GM12878 (cell line): ENCODE measurements around the gene SCARB1. TPM values are rescaled to one million over a fixed set of nuclear protein-coding genes. Genes with fewer than 3 reads are reported as not detected.

Source experiments
- ATAC-seq: fragments of 200-7000 bp; cut with Tn5 transposase; 3 replicates; pipeline ENCODE4 v1.9.1; 2020; ENCODE audit warnings: mild to moderate bottlenecking, moderate library complexity
- BruUV-seq: library from RNA; stranded (reverse); fragments of 400-500 nt; replicated peaks from 2 replicates; lab custom pipeline; 2021; lab: Mats Ljungman, UMichigan
- CTCF ChIA-PET: fragments of 300-600 bp; sonication (Branson Sonifier 250); formaldehyde crosslinking; extraction: SDS; loops from one replicate; lab custom pipeline; 2021; ENCODE audit warnings: inconsistent platforms; lab: Yijun Ruan, JAX
- POLR2A ChIA-PET: fragments of 350-600 bp; formaldehyde crosslinking; extraction: SDS; loops from one replicate; lab custom pipeline; 2021; ENCODE audit warnings: inconsistent platforms; lab: Charles Lee
- RAD21 ChIA-PET: fragments of 300-600 bp; sonication (Branson Sonifier 250); formaldehyde crosslinking; loops from one replicate; lab custom pipeline; 2023; ENCODE audit warnings: antibody characterized with exemption; ENCODE audit not compliant: unreplicated experiment; lab: Charles Lee
- SMC1A ChIA-PET: fragments of 300-600 bp; sonication (Branson Sonifier 250); formaldehyde crosslinking; loops from one replicate; lab custom pipeline; 2023; ENCODE audit not compliant: unreplicated experiment, uncharacterized antibody; lab: Charles Lee
- DNase-seq: peaks from one replicate; pipeline ENCODE4 v3.0.0-alpha.2; 2011; ENCODE audit warnings: low read depth, low spot score
- FAIRE-seq: peaks from 3 replicates; lab custom pipeline; 2011; peaks lifted over from hg19 to GRCh38; lab: Jason Lieb, UNC
- H2AFZ ChIP-seq: 2 replicates; pipeline ENCODE4 v1.6.0; 2011; ENCODE audit warnings: low read depth, low read length, control low read depth; ENCODE audit not compliant: control insufficient read depth
- H3K27ac ChIP-seq: 2 replicates; pipeline ENCODE4 v1.5.1; 2011; ENCODE audit warnings: control low read depth; ENCODE audit not compliant: control insufficient read depth, insufficient read depth
- H3K27me3 ChIP-seq, 2 experiments: replicated peaks in 1 of 2; 2 replicates each; pipeline versions ENCODE4 v1.6.0 to v1.6.1; 2011; ENCODE audit warnings: low read length in 1 of 2; ENCODE audit not compliant: control insufficient read depth in 2 of 2, insufficient read depth in 2 of 2
- H3K36me3 ChIP-seq, 2 experiments: 2 replicates each; pipeline ENCODE4 v1.5.1; 2011; ENCODE audit warnings: low read length in 1 of 2; ENCODE audit not compliant: control insufficient read depth in 2 of 2, insufficient read depth in 2 of 2
- H3K4me1 ChIP-seq: 2 replicates; pipeline ENCODE4 v1.6.1; 2011; ENCODE audit warnings: mild to moderate bottlenecking, low read length, moderate library complexity, mixed read lengths; ENCODE audit not compliant: control insufficient read depth, insufficient read depth
- H3K4me2 ChIP-seq: 2 replicates; pipeline ENCODE4 v1.6.0; 2011; ENCODE audit warnings: control low read depth; ENCODE audit not compliant: control insufficient read depth, insufficient read depth
- H3K4me3 ChIP-seq: fragments of 200-600 bp; sonication (generic); 2 replicates; pipeline ENCODE4 v1.5.1; 2016
- H3K79me2 ChIP-seq: 2 replicates; pipeline ENCODE4 v1.6.0; 2011; ENCODE audit warnings: low read length; ENCODE audit not compliant: control insufficient read depth, insufficient read depth
- H3K9ac ChIP-seq: 2 replicates; pipeline ENCODE4 v1.8.0; 2011; ENCODE audit warnings: low read length, control low read depth, mixed read lengths; ENCODE audit not compliant: control insufficient read depth, insufficient read depth
- H3K9me3 ChIP-seq: replicated peaks from 3 replicates; pipeline ENCODE4 v1.5.1; 2011; ENCODE audit warnings: mild to moderate bottlenecking, low read length; ENCODE audit not compliant: control insufficient read depth, insufficient read depth
- H4K20me1 ChIP-seq: 2 replicates; pipeline ENCODE4 v1.6.0; 2011; ENCODE audit not compliant: control insufficient read depth, insufficient read depth
- CHD4 ChIP-seq: fragments of 200-600 bp; sonication (generic); IDR thresholded peaks from 2 replicates; pipeline ENCODE4 v1.6.1; 2016; ENCODE audit warnings: mild to moderate bottlenecking
- FOS ChIP-seq: IDR thresholded peaks from 3 replicates; pipeline ENCODE4 v1.6.1; 2011; ENCODE audit warnings: borderline replicate concordance; ENCODE audit not compliant: insufficient read length; ENCODE audit errors: extremely low read depth
- NBN ChIP-seq: fragments of 450-650 bp; IDR thresholded peaks from 2 replicates; pipeline ENCODE4 v1.6.1; 2016
- NR2C2 ChIP-seq: IDR thresholded peaks from 2 replicates; pipeline ENCODE4 v1.6.1; 2011; ENCODE audit warnings: borderline replicate concordance, low read depth; ENCODE audit not compliant: control insufficient read depth, insufficient read length
- RBBP5 ChIP-seq: fragments of 200-600 bp; sonication (generic); conservative IDR thresholded peaks from 2 replicates; pipeline ENCODE4 v1.6.1; 2016
- ZNF207 ChIP-seq: fragments of 450-650 bp; IDR thresholded peaks from 2 replicates; pipeline ENCODE4 v1.6.1; 2014; ENCODE audit warnings: antibody characterized with exemption, mild to moderate bottlenecking, borderline replicate concordance
- WGBS: methylation state at CpG from one replicate; pipeline ENCODE4 v1.1.6; 2016; ENCODE audit warnings: low lambda C conversion rate; ENCODE audit not compliant: insufficient replicate concordance, insufficient coverage; ENCODE audit errors: missing lambda C conversion rate; 5-methylcytosine and 5-hydroxymethylcytosine counted together
- in situ Hi-C: fragments of 300-500 bp; cut with MboI; formaldehyde crosslinking; loops from 9 replicates; pipeline ENCODE4 v1.14.3; 2018; ENCODE audit warnings: mixed read lengths
- intact Hi-C: fragments of 100-400 bp; cut with micrococcal nuclease; formaldehyde crosslinking; loops from one replicate; pipeline ENCODE4 v1.14.2; 2022; ENCODE audit not compliant: unreplicated experiment
- polyA plus RNA-seq, 11 experiments: library from polyadenylated mRNA; depleted of rRNA in 4 of 11; unstranded in 6 of 11; stranded (reverse) in 5 of 11; fragments of >200 nt; fragmentation: Nextera tagmentation in 4 of 11; fragmentation: Illumina TruSeq in 1 of 11; extraction: Ambion mirVana in 4 of 11; extraction: Trizol in 1 of 11; gene quantifications; 1 replicate in 1 of 11; 2 replicates in 10 of 11; pipeline versions ENCODE4 v1.2.1 to v1.2.3, GENCODE V29; 2011 to 2016; ENCODE audit warnings: inconsistent platforms in 2 of 11, missing spikeins in 2 of 11, low read depth in 1 of 11
- total RNA-seq, 4 experiments: library from RNA; depleted of rRNA in 3 of 4; stranded (reverse); fragments of >200 nt in 3 of 4; fragmentation: Illumina TruSeq in 1 of 4; extraction: Trizol in 1 of 4; gene quantifications; 2 replicates each; pipeline versions ENCODE4 v1.2.1 to v1.2.3, GENCODE V29; 2013 to 2021
- TF ChIP-seq, protein P1 (sequence below): fragments of 450-650 bp; IDR thresholded peaks from 2 replicates; pipeline ENCODE4 v1.6.1; 2016; ENCODE audit warnings: mild to moderate bottlenecking
- TF ChIP-seq, protein P2 (sequence below): fragments of 450-650 bp; IDR thresholded peaks from 2 replicates; pipeline ENCODE4 v1.6.1; 2017; ENCODE audit warnings: mild to moderate bottlenecking, moderate library complexity

The SCARB1 gene
- total and polyA plus RNA-seq, 10 of the 15 experiments (the other 5 are each of a cell fraction or from before 2014, with no cell fraction given) = 0.34 to 104 (median 63.1) TPM

GRCh38 chr12:124796303-124796960 is 67.2 kb downstream of the SCARB1 start:
- no peak for TF ChIP-seq NBN
- no peak overlapping the region for H3K4me3 ChIP-seq
- FAIRE-seq = no peak
- no peak overlapping the region for H2AFZ ChIP-seq
- ChIA-PET POLR2A (interaction anchor here (0.6 to 1.0 kb wide), 5 partner anchors 10 to 110 kb away, joined by 3 to 7 read pairs (median 5); no protein-coding TSS in a partner anchor), CTCF (interaction anchor here (1.7 kb wide), 1 partner anchor 110 kb away, joined by 7 read pairs; no protein-coding TSS in a partner anchor), RAD21 (interaction anchor here (1.3 to 2.0 kb wide), 4 partner anchors 31 to 110 kb away, joined by 3 to 14 read pairs (median 8); no protein-coding TSS in a partner anchor), SMC1A (interaction anchor here (0.5 to 1.8 kb wide), 10 partner anchors 9 to 141 kb away, joined by 3 to 14 read pairs (median 4); no protein-coding TSS in a partner anchor)
- WGBS = 75% methylated on average over 14 of the region's 14 CpGs
- H3K36me3 ChIP-seq = peaks cover 17 to 26% of the 10 kb centered on the region in 2 experiments
- intact Hi-C loops (no loop called here), in situ Hi-C loops (no loop called here)
- H3K27ac ChIP-seq = peak overlapping the region; percentile 89
- no peaks in the 10 kb centered on the region for H3K27me3 ChIP-seq
- H3K4me2 ChIP-seq = no peak overlapping the region
- H3K9me3 ChIP-seq = no peaks in the 10 kb centered on the region
- no peak for DNase-seq
- peaks cover 25% of the 10 kb centered on the region for H3K4me1 ChIP-seq
- H3K9ac ChIP-seq = no peak overlapping the region
- no peak for ATAC-seq
- no TSS peak for BruUV-seq
- H4K20me1 ChIP-seq = no peaks in the 10 kb centered on the region
- no peaks in the 10 kb centered on the region for H3K79me2 ChIP-seq

- POLR2A ChIA-PET = interaction anchor here (0.6 to 1.1 kb wide), 5 partner anchors 11 to 143 kb away, joined by 3 to 7 read pairs (median 4); no protein-coding TSS in a partner anchor
- peaks cover 20 to 22% of the 10 kb centered on the region in 2 experiments for H3K36me3 ChIP-seq
- CTCF ChIA-PET = interaction anchor here (0.9 to 1.7 kb wide), 3 partner anchors 15 to 124 kb away, joined by 3 to 7 read pairs (median 4); no protein-coding TSS in a partner anchor
- no peak overlapping the region for H2AFZ ChIP-seq
- ATAC-seq (peak; percentile 98), FAIRE-seq (no peak), DNase-seq (no peak)
- RAD21 ChIA-PET = interaction anchor here (0.8 to 2.0 kb wide), 7 partner anchors 32 to 200 kb away, joined by 3 to 14 read pairs (median 5); no protein-coding TSS in a partner anchor
- in situ Hi-C loops = no loop called here
- peaks cover 25% of the 10 kb centered on the region for H3K4me1 ChIP-seq
- H3K27me3 ChIP-seq = no peaks in the 10 kb centered on the region
- WGBS = 3% methylated on average over 6 of the region's 6 CpGs
- H3K79me2 ChIP-seq = no peaks in the 10 kb centered on the region
- H3K9ac ChIP-seq = peak overlapping the region; percentile 53
- no peak overlapping the region for H3K4me3 ChIP-seq
- H4K20me1 ChIP-seq = no peaks in the 10 kb centered on the region
- peak overlapping the region; percentile 84 for H3K4me2 ChIP-seq
- H3K9me3 ChIP-seq = no peaks in the 10 kb centered on the region
- H3K27ac ChIP-seq = peak overlapping the region; percentile 89
- intact Hi-C loops = loop anchor here (1.0 kb wide), 1 partner anchor 21 kb away; no protein-coding TSS in a partner anchor
- no TSS peak for BruUV-seq
- SMC1A ChIA-PET = interaction anchor here (0.7 to 1.8 kb wide), 9 partner anchors 8 to 142 kb away, joined by 3 to 14 read pairs (median 4); no protein-coding TSS in a partner anchor
- TF ChIP-seq ZNF207 (no peak), RBBP5 (no peak), CHD4 (no peak), FOS (no peak), NR2C2 (no peak)
- TF ChIP-seq, protein P1, sequence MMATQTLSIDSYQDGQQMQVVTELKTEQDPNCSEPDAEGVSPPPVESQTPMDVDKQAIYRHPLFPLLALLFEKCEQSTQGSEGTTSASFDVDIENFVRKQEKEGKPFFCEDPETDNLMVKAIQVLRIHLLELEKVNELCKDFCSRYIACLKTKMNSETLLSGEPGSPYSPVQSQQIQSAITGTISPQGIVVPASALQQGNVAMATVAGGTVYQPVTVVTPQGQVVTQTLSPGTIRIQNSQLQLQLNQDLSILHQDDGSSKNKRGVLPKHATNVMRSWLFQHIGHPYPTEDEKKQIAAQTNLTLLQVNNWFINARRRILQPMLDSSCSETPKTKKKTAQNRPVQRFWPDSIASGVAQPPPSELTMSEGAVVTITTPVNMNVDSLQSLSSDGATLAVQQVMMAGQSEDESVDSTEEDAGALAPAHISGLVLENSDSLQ = no peak
- TF ChIP-seq, protein P2, sequence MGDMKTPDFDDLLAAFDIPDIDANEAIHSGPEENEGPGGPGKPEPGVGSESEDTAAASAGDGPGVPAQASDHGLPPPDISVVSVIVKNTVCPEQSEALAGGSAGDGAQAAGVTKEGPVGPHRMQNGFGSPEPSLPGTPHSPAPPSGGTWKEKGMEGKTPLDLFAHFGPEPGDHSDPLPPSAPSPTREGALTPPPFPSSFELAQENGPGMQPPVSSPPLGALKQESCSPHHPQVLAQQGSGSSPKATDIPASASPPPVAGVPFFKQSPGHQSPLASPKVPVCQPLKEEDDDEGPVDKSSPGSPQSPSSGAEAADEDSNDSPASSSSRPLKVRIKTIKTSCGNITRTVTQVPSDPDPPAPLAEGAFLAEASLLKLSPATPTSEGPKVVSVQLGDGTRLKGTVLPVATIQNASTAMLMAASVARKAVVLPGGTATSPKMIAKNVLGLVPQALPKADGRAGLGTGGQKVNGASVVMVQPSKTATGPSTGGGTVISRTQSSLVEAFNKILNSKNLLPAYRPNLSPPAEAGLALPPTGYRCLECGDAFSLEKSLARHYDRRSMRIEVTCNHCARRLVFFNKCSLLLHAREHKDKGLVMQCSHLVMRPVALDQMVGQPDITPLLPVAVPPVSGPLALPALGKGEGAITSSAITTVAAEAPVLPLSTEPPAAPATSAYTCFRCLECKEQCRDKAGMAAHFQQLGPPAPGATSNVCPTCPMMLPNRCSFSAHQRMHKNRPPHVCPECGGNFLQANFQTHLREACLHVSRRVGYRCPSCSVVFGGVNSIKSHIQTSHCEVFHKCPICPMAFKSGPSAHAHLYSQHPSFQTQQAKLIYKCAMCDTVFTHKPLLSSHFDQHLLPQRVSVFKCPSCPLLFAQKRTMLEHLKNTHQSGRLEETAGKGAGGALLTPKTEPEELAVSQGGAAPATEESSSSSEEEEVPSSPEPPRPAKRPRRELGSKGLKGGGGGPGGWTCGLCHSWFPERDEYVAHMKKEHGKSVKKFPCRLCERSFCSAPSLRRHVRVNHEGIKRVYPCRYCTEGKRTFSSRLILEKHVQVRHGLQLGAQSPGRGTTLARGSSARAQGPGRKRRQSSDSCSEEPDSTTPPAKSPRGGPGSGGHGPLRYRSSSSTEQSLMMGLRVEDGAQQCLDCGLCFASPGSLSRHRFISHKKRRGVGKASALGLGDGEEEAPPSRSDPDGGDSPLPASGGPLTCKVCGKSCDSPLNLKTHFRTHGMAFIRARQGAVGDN = no peak; the same call in none of the 2 replicates
These were observed 68.3 kb downstream of the SCARB1 start for GRCh38 chr12:124795081-124795948.
